HEK293 (cell line): ENCODE results near the gene YDJC.
A peak's percentile ranks its signal among the peaks of the same experiment; 100 is the strongest.
"Not testable (repeated sequence)": the region's sequence is repeated elsewhere in the genome, so short reads cannot be mapped to it uniquely, and the experiment has no call there.

Experiments used
- CTCF ChIA-PET: fragments of 350-600 bp; formaldehyde crosslinking; extraction: SDS; loops from one replicate; lab custom pipeline; 2021; ENCODE audit warnings: antibody characterized with exemption; lab: Yijun Ruan, JAX
- POLR2A ChIA-PET: fragments of 300-600 bp; formaldehyde crosslinking; extraction: SDS; loops from one replicate; lab custom pipeline; 2020; ENCODE audit warnings: antibody characterized with exemption, inconsistent platforms; lab: Yijun Ruan, JAX
- H3K27ac ChIP-seq: fragments of 200-500 bp; sonication (Bioruptor generic); 2 replicates; pipeline ENCODE4 v1.5.1; 2014; ENCODE audit warnings: low read depth, low read length, control low read depth, inconsistent platforms; ENCODE audit errors: extremely low read depth
- H3K36me3 ChIP-seq, 2 experiments: fragments of 200-500 bp in 1 of 2; sonication (Bioruptor generic) in 1 of 2; 1 replicate in 1 of 2; 2 replicates in 1 of 2; pipeline ENCODE4 v1.5.1; 2014 to 2017; ENCODE audit warnings: inconsistent platforms in 2 of 2, low read length in 2 of 2; ENCODE audit not compliant: control insufficient read depth in 2 of 2, insufficient read depth in 1 of 2
- H3K4me1 ChIP-seq: fragments of 200-500 bp; sonication (Bioruptor generic); 2 replicates; pipeline ENCODE4 v1.5.1; 2014; ENCODE audit warnings: mild to moderate bottlenecking, low read length, inconsistent platforms; ENCODE audit not compliant: control insufficient read depth, insufficient read depth
- H3K4me3 ChIP-seq: 2 replicates; pipeline ENCODE4 v1.5.1; 2011; ENCODE audit warnings: low read depth, mild to moderate bottlenecking, control low read depth, low read length, moderate library complexity
- H3K9me3 ChIP-seq: fragments of 200-500 bp; sonication (Bioruptor generic); 2 replicates; pipeline ENCODE4 v1.5.1; 2014; ENCODE audit warnings: low read depth, low read length, inconsistent platforms; ENCODE audit not compliant: control insufficient read depth, insufficient read depth
- GLIS1 ChIP-seq: fragments of 450-650 bp; formaldehyde crosslinking; IDR thresholded peaks from 2 replicates; pipeline ENCODE4 v1.5.1; 2016; ENCODE audit warnings: missing biosample characterization, missing genetic modification characterization
- KLF1 ChIP-seq: fragments of 450-650 bp; formaldehyde crosslinking; IDR thresholded peaks from 2 replicates; pipeline ENCODE4 v1.5.1; 2016; ENCODE audit warnings: missing biosample characterization, missing genetic modification characterization
- PRDM1 ChIP-seq: fragments of 450-650 bp; formaldehyde crosslinking; IDR thresholded peaks from 2 replicates; pipeline ENCODE4; 2016; ENCODE audit warnings: missing biosample characterization, missing genetic modification characterization
- TRIM28 ChIP-seq: IDR thresholded peaks from 2 replicates; pipeline ENCODE4 v1.6.1; 2011; ENCODE audit warnings: low read length, control low read depth, borderline replicate concordance
- ZNF121 ChIP-seq: fragments of 450-650 bp; formaldehyde crosslinking; IDR thresholded peaks from 2 replicates; pipeline ENCODE4 v1.5.1; 2016; ENCODE audit warnings: missing biosample characterization, missing genetic modification characterization
- ZNF2 ChIP-seq: fragments of 450-650 bp; formaldehyde crosslinking; IDR thresholded peaks from 2 replicates; pipeline ENCODE4 v1.5.1; 2016; ENCODE audit warnings: missing biosample characterization, missing genetic modification characterization
- ZNF341 ChIP-seq: fragments of 450-650 bp; formaldehyde crosslinking; IDR thresholded peaks from 2 replicates; pipeline ENCODE4; 2016; ENCODE audit warnings: low read depth, missing biosample characterization, missing genetic modification characterization
- ZNF664 ChIP-seq: fragments of 450-650 bp; formaldehyde crosslinking; IDR thresholded peaks from 2 replicates; pipeline ENCODE4 v1.5.1; 2016; ENCODE audit warnings: missing biosample characterization, missing genetic modification characterization
- ZSCAN30 ChIP-seq: fragments of 450-650 bp; IDR thresholded peaks from 2 replicates; pipeline ENCODE4 v1.5.1; 2018; ENCODE audit warnings: missing biosample characterization, mild to moderate bottlenecking, missing genetic modification characterization, moderate library complexity
- TF ChIP-seq, protein P1 (sequence below): fragments of 450-650 bp; formaldehyde crosslinking; IDR thresholded peaks from 2 replicates; pipeline ENCODE4 v1.5.1; 2017; ENCODE audit warnings: missing biosample characterization, mild to moderate bottlenecking, missing genetic modification characterization, moderate library complexity
- TF ChIP-seq, protein P2 (sequence below): sonication (generic); formaldehyde crosslinking; IDR thresholded peaks from 2 replicates; pipeline ENCODE4 v1.8.1; 2022; ENCODE audit warnings: mild to moderate bottlenecking, moderate library complexity, missing genetic modification reagents

YDJC gene

DNA sequence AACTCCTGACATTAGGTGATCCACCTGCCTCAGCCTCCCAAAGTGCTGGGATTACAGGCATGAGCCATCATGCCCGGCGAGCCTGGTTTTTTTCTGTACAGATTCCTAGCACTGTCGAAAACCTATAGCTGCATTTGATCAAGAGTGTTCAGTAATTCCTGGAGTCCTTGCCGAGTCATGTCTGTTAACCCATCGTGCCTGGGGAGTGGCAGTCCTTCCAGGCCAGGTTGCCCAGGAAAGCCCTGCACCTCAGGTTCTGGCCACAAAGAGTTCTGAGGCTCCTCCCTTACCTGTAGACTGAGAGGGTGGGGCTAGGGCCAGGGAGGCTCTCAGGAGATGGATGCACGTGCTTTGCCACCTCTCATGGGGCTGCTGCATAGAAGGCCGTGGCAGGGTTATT lies 17.0 kb downstream of the YDJC start:
- no peaks in the 10 kb centered on the region for H3K9me3 ChIP-seq
- H3K27ac ChIP-seq, result no peak overlapping the region
- TF ChIP-seq ZNF2 (tag by site-specific recombination), result no peak
- ChIA-PET CTCF (interaction anchor here (0.8 to 1.5 kb wide), 3 partner anchors 16 to 640 kb away, joined by 3 read pairs; no protein-coding TSS in a partner anchor), POLR2A (interaction anchor here (0.7 to 2.2 kb wide), 2 partner anchors 29 to 910 kb away, joined by 3 to 7 read pairs; partner anchors contain the start of gene SDF2L1)
- H3K4me1 ChIP-seq, result no peaks in the 10 kb centered on the region
- H3K4me3 ChIP-seq, result no peak overlapping the region
- peaks cover 5 to 64% of the 10 kb centered on the region in 2 experiments; a peak in 2 of 3 replicates for H3K36me3 ChIP-seq

- no peaks in the 10 kb centered on the region for H3K4me1 ChIP-seq
- no peak overlapping the region for H3K27ac ChIP-seq
- peaks cover 5 to 69% of the 10 kb centered on the region in 2 experiments; a peak in 2 of 3 replicates for H3K36me3 ChIP-seq
- CTCF ChIA-PET, result interaction anchor here (1.0 to 1.5 kb wide), 3 partner anchors 13 to 18 kb away, joined by 3 read pairs; partner anchors contain the start of gene YDJC
- no peaks in the 10 kb centered on the region for H3K9me3 ChIP-seq
- POLR2A ChIA-PET, result interaction anchor here (2.2 kb wide), 1 partner anchor 30 kb away, joined by 7 read pairs; the partner anchor contains the start of gene SDF2L1
- TF ChIP-seq KLF1 (tag by site-specific recombination), result no peak
- peak; percentile 86 for TF ChIP-seq ZNF341
- TF ChIP-seq ZSCAN30 (tag by site-specific recombination), result no peak
- no peak overlapping the region for H3K4me3 ChIP-seq
Measured at GRCh38 chr22:21611210-21611977, 18.4 kb downstream of the YDJC start.

DNA sequence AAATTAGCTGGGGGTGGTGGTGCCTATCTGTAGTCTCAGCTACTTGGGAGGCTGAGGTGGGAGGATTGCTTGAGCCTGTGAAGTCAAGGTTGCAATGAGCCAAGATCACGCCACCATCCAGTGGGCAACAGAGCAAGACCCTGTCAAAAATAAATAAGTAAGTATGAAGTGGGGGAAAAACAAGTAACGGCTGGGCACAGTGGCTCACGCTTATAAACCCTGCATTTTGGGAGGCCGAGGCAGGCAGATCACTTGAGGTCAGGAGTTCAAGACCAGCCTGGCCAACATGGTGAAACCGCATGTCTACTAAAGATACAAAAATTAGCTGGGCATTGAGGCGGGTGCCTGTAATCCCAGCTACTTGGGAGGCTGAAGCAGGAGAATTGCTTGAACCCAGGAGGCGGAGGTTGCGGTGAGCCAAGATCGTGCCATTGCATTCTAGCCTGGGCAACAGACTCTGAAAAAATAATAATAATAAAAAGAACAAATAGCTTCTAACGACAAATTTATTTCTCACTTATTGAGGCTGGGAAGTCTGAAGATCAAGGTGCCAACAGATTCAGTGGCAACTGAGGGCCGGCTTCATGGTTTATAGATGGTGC lies 20.2 kb downstream of the YDJC start:
- H3K4me1 ChIP-seq, H3K4me3 ChIP-seq, H3K27ac ChIP-seq, H3K9me3 ChIP-seq, POLR2A ChIA-PET: not testable (repeated sequence)
- CTCF ChIA-PET, result interaction anchor here (0.7 to 1.3 kb wide), 4 partner anchors 20 to 31 kb away, joined by 3 to 5 read pairs (median 4); no protein-coding TSS in a partner anchor
- peaks cover under 1 to 63% of the 10 kb centered on the region in 2 experiments; a peak in 2 of 3 replicates for H3K36me3 ChIP-seq

DNA sequence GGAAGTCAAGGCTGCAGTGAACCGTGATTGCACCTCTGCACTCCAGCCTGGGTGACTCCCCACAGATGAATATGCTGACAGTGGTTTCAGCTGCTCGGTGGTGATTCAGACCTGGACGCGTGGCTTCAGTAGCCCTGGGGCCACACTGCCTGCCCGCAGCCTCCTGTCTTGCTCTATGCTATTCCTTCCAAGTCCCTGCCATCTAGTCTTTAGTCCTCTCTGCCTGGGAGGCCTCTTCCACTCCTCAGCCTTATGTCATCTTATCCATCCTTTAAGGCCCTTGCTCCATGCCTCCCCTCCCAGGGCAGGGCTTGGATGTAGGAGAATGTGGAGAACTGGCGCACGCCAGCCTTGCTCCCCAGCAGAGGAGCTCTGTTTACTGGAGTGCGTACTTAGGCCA lies 23.0 kb downstream of the YDJC start:
- Histone ChIP-seq H3K27ac (no peak overlapping the region), H3K9me3 (no peaks in the 10 kb centered on the region), H3K4me3 (no peak overlapping the region), H3K36me3 (peaks cover 0 to 48% of the 10 kb centered on the region in 2 experiments; a peak in 2 of 3 replicates), H3K4me1 (no peaks in the 10 kb centered on the region)
- TF ChIP-seq ZNF664 (tag by site-specific recombination) (no peak), TRIM28 (no peak), GLIS1 (tag by site-specific recombination) (peak; percentile 15; the same call in 1 of the 2 replicates)
- TF ChIP-seq, protein P1, sequence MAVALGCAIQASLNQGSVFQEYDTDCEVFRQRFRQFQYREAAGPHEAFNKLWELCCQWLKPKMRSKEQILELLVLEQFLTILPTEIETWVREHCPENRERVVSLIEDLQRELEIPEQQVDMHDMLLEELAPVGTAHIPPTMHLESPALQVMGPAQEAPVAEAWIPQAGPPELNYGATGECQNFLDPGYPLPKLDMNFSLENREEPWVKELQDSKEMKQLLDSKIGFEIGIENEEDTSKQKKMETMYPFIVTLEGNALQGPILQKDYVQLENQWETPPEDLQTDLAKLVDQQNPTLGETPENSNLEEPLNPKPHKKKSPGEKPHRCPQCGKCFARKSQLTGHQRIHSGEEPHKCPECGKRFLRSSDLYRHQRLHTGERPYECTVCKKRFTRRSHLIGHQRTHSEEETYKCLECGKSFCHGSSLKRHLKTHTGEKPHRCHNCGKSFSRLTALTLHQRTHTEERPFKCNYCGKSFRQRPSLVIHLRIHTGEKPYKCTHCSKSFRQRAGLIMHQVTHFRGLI (tag by site-specific recombination), result no peak
- ChIA-PET POLR2A (no interaction called here), CTCF (interaction anchor here (0.6 to 3.9 kb wide), 7 partner anchors 14 to 36 kb away, joined by 3 to 11 read pairs (median 4); no protein-coding TSS in a partner anchor)

DNA sequence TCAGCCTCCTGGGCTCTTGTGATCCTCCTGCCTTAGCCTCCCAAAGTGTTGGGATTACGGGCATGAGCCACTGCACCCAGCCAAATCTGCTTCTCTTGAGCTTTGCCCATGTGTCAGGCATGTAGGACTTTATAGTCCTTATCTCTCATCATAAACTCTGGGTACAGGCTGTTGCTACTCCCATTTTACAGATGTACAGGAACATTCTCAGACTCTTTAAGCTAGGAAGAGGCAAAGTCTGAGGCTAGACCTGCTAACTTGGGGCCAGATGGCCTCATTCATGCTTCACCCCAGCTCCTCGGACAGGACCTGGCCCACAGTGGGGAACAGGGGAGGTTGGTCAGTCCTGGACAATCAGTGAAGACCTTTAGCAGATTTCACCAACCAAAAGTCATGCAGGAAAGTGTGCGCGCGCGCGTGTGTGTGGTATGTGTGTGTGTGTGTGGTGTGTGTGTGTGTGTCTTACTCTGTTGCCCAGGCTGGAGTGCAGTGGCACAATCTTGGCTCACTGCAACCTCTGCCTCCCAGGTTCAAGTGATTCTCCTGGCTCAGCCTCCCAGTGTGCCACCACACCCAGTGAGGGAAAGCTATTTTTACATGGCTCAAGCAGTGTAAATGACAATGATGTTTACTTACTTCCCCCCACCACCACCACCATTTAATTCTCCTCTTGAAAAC lies 23.8 kb downstream of the YDJC start:
- 0 out of 2 replicates have a peak, but pooled peaks have one; percentile 26 for TF ChIP-seq PRDM1 (tag by site-specific recombination)
- TF ChIP-seq GLIS1 (tag by site-specific recombination), result peak; percentile 57
- TF ChIP-seq, protein P2, sequence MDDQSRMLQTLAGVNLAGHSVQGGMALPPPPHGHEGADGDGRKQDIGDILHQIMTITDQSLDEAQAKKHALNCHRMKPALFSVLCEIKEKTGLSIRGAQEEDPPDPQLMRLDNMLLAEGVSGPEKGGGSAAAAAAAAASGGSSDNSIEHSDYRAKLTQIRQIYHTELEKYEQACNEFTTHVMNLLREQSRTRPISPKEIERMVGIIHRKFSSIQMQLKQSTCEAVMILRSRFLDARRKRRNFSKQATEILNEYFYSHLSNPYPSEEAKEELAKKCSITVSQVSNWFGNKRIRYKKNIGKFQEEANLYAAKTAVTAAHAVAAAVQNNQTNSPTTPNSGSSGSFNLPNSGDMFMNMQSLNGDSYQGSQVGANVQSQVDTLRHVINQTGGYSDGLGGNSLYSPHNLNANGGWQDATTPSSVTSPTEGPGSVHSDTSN (CRISPR knock-in tag), result no peak
- 0 out of 2 replicates have a peak, but pooled peaks have one; percentile 25 for TF ChIP-seq ZNF121 (tag by site-specific recombination)
- Histone ChIP-seq H3K36me3 (peaks cover 0 to 40% of the 10 kb centered on the region in 2 experiments; a peak in 2 of 3 replicates), H3K4me1 (no peaks in the 10 kb centered on the region), H3K9me3 (no peaks in the 10 kb centered on the region), H3K4me3 (no peak overlapping the region), H3K27ac (no peak overlapping the region)
- ChIA-PET POLR2A (no interaction called here), CTCF (interaction anchor here (0.8 to 3.9 kb wide), 4 partner anchors 13 to 37 kb away, joined by 3 to 11 read pairs (median 4); no protein-coding TSS in a partner anchor)
